Hematopoietic multipotent progenitor cell treated with erythropoietin and hydrocortisone succinate and interleukin-3 and kit ligand, for 8 days (in vitro differentiated cells): ENCODE measurements around the gene PPME1.

Experiments used
- DNase-seq: peaks from one replicate; pipeline ENCODE4 v3.0.0-alpha.2; 2015

PPME1 gene

DNA sequence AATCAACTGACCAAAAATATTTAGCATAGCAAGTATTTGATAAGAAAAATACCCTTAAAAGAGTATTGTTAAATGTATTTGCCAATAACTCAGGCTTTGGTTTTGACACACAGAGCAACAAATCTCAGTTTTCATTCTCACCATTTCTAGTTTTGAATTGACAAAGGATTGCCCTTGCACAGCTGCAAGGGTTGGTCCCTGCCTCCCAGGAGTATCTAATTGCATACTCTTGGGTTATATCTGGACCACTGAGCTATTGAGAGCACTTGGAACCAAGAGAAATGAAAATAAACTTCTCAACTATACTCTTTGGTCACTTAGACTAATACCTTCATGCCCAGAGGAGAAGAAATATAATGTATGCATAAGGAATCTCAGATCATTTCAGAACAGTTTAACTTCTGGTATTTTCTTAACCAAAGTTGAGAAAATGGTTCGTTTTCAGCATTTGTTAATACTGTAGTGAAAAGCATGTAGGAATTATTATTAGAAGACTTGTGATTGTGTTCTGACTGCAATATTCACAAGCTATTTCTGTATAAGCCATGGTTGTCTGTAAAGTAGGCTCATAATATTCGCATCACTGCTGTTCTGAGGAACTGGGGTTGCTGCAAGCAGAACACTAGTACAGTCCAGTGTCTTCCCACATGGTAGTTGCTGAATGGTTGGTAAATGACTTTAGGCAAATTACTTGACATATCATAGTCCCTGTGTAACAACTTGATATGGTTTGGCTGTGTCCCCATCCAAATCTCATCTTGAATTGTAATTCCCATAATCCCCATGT is 8.2 kb upstream of the PPME1 start:
- no peak for DNase-seq

DNA sequence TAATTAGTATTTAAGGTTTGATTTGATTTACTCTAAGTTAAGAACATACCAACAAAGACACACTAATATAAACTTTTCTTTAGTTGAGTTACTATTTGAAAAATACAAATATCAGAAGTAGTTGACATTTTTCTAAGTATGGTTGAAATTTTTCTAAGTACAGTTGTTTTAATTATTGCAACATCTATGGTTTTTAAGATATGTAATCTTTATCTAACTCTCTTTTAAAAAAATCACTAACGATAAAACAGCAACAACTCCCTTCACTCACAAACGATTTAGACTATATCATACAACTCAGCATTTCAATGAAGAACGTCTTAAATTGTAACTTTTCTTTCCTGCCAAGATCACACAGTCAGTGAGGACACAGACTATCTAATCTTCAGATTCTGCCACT is 2.3 kb upstream of the PPME1 start:
- DNase-seq = no peak

DNA sequence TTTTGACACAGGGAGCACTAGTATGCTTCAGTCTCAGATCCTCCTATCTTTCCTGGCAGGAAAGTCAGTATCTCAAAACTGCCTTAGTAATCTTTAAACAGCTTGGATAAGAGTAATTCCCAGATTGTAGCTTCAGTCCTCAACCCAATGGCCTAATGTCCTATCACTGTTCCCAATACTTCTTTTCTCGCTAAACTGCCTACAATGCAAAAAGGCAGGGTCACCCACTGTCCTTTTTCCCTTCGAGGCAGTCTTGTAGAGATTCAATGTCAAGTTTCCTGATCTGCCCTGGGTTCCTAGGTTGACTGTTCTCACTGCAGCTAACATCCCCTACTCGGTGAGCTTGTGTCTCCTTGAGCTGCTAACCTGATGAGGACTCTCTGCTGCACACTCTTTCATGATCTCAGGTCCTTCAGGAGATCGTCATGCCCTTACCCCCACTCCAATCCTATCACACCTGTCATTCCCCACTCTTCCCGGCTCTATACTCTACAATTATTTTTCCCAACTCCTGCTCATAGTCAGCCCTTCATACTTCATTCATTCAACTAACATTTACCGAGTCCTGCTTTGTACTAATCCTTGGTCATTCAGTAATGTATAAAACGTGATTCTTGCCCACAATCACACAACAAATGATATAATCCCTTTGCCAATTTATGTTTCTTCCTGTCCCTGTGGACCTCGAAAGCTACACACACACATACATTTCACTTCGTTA is 1.2 kb upstream of the PPME1 start:
- no peak for DNase-seq

DNA sequence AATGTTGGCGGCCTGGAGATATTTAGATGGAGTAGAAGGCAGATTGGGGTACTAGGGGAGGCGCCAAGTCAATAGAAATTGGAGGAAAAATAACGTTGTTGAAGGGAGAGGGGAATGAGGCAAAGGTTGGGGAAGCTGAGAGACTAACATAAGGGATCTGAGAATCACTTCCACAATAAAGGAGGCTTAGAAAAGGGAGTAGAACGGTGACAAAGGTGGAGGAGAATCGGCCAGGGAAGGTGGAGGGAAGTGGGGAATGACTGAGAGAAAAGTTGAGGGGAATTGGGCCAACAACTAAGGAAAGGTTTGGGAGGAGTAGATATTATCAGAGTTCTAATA is 510 bp downstream of the PPME1 start:
- DNase-seq = no peak

DNA sequence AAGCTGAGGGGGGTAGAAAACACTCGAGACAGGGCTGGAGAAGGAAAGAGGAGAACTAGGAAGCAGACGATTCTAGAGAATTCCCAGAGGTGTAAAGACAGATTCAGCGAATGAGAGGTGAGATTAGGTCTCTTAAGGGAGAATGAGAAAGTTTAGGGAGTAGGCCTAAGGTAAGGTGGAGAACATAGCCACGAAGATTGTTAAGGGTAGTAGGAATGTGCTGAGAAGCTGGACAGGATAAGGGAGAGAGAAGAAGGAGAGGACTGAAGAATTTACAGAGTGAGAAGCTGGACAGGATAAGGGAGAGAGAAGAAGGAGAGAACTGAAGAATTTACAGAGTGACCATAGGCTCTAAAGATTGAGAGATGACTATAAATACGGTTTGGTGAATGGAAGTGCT is 908 bp downstream of the PPME1 start:
- DNase-seq = no peak

DNA sequence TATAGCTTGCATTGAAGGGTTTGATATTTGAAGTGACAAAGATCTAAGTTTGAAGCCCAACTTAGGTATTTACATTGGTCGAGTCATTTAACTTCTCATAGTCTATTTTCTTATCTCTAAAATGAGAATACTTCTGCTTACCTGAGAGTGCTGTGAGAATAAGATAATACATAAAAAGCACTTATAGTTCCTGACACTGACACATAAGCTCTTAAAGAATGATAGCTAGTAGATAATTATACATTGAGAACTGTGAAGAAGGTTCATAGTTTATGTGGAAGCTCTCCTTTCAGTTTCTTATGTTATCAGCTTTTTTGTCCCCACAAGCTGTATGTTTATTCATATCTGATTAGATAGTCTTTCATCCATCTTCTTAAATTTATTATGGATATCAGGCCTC is 4.8 kb downstream of the PPME1 start:
- peak; percentile 55 for DNase-seq

DNA sequence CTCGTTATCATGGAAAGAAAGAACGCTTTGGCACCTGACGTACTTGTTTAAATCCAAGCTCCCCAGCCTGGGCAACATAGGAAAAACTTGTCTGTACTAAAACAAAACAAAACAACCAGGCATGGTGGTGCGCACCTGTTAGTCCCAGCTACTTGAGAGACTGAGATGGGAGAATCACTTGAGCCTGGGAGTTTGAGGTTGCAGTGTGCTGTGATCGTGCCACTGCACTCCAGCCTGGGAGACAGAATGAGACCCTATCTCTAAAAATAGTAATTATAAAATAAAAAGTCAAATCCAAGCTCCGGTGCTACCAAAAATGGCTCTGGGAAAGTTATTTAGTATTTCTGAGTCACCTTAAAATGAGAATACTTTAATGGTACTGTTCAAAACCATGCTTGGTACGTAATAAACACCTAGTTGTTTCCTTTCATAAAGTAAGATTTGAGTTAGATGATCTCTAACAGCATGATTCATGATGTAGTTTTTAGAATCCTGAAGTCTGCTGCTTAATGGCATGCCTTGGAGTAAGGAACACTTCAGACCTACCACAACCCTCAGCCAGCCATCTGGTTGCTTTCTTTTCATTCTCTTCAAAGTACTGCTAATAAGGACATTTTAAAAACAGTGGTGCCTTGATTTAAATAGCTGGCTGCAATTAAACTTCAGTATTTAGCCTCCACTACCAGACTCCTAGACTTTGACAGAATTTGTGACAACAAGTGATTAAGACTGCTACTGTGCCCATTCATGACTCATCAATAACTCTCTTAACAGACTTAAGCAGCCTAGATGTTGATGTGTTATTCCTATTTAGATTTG is 8.4 kb downstream of the PPME1 start:
- peak; percentile 56 for DNase-seq

DNA sequence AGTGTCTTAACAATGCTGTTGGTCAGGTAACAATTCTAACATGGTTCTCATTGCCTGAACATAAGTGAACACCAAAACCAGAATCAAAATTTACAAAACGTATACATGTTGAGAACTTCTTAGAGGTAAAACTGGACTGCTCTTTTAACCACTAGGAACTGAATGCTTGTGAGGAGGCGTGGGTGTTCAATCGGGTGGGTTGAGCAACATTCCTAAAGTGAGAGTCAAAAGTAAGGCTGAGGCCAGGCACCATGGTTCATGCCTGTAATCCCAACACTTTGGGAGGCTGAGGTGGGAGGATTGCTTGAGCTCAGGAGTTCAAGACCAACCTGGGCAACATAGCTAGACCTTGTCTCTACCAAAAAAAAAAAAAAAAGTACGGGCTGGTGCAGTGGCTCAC is 11.5 kb downstream of the PPME1 start:
- DNase-seq = no peak

DNA sequence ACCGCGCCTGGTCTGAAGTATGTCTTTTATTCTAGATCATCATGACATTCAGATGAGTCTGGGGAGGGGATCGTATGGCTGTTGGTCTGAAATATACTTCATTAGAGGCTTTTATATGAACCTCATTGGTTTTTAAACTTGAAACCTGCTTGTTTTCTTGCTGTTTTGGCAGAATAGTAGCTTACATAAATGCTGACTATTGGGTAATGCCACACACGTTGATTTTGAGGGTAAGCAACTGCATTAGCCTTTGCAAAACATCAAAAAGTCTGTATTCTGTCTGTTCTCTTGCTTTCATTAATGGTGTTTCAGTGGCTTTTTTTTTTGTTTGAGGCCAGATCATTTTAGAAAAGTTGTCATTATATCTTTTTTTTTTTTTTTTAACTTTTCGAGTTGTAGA is 14.2 kb downstream of the PPME1 start:
- no peak for DNase-seq

DNA sequence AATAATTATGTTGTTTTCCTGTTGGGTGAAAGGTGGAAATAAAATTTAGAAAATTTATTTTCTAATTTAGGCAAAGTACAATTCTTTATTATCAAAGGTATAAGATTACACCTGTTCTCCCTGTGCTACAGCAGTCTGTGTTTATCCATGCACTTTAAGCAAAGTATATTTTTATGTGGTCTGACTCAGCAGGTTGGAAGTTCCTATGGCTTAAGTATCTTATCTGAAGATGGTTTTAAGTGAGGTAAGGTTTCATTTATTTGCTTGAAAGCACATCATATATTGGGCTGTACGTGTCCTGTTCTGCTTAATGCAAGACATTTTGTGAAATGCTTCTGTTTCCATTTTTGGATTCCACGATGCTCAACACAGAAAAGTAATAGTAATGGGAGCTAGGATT is 14.6 kb downstream of the PPME1 start:
- no peak for DNase-seq

DNA sequence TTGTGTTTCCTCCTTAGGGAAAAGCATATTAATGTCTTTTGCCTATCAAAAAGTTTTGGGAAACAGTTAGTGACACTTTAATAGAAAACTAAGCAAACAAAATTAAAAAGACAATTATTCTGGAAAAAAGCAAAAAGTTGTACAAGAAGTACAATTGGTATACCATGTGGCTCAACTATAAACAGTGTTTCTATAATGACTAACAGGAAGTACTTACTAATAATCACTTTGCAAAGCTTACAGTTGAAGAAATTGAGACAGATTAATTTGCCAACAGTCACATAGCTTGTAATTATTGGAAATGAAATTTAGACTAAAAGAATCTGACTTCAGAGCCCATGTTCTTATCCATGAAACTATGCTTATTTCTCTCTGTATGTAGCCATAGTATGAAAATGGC is 24.7 kb downstream of the PPME1 start:
- DNase-seq = no peak

DNA sequence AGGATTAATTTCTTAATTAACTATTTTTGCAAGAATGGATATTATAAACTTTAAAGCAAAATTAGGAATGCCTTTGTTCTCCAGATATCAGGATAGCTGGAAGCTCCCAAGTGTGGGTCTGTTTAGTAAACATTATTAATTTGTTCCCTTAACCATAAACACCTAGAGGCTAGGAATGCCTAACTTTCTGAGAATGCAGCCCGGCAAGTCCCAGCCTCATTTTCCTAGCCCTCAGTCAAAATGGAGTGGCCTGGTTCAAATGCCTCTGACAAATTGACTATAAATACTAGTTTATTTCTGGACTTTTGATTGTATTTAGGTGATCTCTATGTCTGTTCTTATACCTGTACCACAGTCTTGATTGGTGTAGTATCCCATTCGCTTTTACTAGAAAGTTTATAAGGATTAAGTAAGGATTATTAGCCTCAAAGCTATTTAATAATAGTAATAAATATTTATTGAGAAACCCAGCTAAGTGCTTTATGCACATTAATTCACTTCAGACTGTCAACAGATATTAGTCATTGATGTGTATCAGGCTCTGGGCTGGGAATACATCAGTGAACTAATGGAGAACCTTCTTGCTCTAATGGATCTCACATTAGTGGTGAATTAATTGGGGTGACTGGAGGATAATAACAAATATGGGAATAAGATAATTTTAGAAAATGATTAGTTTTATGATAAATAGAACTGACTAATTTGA is 25.8 kb downstream of the PPME1 start:
- no peak for DNase-seq

DNA sequence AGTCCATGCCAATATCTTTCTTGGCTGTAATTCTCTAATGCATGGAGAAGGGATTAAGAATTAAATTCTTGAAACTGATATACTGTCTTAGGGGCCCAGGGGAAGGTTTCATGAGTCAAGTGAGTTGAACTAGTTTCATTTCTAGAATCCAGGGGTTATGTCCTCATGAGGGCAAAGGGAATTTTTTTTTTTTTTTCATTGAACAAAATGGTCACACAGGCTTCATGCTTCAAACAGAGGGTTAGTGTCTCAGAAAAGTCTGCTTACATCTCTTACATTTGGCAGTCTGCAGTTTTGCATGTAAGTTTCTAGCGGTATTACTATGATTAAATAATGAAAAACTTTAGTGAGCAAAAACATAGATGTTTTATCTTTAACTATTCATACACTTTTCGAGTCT is 32.9 kb downstream of the PPME1 start:
- no peak for DNase-seq

DNA sequence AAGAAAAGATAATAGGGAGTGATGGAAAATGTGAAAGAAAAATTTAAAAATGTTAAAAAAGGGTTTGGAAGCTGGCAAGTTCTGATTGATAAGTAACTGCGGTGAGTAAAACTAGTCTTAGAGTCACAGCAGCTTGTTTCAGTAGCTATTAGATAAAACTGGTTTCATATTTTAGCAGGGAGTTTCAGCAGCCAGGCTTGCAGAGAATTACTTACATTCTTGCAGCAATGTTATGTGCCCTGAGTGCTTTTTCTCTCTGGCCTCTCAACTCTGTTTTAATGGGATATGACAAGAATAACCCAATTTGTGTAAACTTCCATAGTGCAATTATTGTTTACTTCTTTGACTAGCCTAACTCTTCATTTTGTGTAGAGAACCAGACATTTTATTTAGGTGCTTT is 33.6 kb downstream of the PPME1 start:
- DNase-seq = peak; percentile 51

DNA sequence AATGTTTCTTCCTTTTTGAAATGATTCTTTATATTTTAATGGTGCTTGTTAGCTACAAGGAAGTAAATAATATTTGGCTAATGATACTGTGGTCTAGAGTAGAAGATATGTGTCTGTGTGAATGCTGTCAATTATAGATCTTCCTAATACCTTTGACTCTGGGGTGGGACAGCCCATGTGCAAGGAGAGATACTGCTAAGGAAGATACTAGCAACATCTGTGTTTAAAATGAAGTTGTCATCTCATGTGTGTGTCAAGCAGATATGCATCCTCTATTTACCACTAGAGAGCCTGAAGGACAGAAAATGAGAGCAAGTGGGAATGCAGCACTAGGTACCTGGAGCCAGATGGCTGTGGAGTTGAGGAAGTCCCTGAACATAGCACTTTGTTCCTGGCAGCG is 34.1 kb downstream of the PPME1 start:
- peak; percentile 91 for DNase-seq

DNA sequence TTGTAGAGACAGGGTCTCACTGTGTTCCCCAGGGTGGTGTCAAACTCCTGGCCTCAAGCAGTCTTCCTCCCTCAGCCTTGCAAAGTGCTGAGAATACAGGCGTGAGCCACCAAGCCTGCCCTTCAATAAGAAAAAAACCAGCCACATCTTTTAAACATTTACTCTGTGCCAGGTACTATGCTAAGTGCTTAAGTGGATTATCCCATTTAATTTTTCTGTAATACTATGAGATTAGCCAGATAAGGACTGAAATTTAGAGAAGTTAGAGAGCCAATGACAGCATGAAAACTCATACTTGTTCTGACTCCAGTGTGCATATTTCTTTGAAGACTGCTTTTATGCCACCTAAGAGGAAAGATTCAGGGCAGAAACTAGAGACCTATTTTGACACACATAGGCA is 35.7 kb downstream of the PPME1 start:
- DNase-seq = no peak

DNA sequence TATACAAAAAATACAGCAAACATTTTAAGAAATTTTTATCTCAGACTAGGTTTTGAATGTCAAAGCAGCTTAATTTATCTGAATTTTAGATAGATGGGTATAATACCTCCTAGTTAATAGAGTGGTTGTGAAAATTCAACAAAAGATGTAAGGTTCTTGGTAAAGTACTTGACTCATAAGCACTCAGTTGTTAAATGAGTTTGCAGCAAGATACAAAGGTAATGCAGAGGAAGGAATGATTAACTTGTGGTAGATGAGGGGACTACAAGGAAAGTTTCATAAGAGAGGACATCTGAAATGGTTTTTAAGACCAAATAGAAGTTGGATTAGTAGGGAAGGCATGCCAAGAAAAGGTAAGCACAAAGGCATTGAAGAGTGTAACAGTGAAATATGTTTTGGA is 37.4 kb downstream of the PPME1 start:
- DNase-seq = no peak

DNA sequence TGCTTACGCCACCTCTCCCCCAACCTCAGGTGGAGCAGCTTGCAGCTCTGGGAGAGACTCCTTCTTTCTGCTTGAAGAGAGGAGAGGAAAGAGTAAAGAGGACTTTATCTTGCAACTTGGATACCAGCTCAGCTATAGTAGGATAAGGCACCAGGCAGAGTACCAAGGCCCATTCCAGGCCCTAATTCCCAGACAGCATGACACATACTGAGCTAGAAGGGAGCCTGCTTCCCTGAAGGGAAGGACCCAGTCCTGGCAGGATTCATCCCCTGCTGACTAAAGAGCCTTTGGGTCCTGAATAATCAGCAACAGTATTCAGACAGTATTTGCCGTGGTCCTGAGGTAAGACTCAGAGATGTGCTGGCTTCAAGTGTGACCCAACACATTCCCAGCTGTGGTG is 41.4 kb downstream of the PPME1 start:
- no peak for DNase-seq

DNA sequence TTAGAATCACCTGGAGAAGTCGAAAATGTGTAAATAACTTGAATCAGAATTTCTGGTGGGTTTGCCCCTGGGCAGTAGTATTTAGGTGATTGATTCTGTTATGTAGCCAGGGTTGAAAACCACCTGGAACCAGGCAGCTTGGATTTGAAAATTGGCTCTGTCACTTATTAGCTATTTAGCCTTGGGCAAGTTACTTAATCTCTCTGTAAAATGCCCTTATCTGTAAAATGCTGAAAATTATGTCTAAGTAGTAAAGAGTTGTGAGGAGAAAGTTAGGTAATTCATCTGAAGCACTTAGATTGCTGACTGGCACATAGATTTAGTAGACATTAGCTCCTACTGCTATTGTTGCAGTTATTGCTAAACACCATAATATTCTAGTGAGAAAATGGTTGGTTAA is 49.3 kb downstream of the PPME1 start:
- no peak for DNase-seq

DNA sequence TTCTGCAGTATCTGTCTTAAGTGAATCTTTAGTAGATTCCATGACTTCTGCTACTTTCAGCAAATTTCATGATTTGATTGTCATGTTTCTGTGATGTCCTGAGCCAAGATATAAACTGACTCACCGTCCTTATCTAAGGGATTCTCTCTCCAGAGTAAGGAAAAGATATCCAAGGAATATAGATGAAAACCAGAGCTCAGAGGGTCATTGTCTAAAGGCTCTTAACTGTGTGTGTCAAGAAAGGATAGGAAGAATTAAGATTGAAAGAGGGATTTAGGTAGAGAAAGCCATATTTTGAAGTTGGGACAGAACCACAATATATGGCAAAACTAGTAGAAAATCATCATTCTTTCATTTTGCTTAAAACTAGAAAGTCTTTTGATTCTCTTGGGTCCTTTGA is 50.7 kb downstream of the PPME1 start:
- no peak for DNase-seq

DNA sequence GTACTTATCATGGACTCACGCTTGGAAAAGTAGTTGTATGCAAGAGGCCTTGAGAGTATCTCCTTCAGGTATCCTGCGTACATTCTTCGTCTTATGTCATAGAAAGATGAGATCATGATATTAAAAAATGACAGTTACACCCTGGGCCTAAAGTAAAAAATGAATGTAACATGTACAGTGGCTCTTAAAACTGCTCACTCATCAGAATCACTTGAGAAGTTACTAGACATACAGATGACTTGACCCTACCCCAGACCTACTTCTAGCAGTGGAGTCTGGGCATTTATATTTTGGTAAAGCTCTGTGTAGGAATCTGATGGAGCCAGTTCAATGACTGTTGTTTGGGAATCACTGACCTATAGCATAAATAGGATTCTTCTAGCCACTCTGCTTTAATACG is 54.5 kb downstream of the PPME1 start:
- no peak for DNase-seq

DNA sequence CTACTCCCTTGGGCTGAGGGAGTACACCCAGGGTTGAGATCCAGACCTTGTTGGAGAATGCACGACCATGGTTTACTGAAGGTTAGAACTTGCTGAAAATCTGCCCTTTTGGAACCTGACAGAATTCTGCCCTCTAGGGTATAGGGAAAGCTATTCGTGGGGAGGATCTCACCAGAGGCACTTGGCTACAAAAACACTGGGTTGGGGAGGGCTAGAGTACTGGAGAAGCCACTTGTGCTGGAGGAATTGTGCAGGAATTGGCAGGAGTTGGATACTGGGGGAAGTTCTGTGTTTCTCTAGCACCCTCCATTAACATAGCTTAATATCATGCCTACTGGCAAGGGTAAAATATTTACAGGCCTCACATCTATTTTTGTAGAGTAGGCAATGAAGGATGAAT is 55.8 kb downstream of the PPME1 start:
- peak; percentile 36 for DNase-seq

DNA sequence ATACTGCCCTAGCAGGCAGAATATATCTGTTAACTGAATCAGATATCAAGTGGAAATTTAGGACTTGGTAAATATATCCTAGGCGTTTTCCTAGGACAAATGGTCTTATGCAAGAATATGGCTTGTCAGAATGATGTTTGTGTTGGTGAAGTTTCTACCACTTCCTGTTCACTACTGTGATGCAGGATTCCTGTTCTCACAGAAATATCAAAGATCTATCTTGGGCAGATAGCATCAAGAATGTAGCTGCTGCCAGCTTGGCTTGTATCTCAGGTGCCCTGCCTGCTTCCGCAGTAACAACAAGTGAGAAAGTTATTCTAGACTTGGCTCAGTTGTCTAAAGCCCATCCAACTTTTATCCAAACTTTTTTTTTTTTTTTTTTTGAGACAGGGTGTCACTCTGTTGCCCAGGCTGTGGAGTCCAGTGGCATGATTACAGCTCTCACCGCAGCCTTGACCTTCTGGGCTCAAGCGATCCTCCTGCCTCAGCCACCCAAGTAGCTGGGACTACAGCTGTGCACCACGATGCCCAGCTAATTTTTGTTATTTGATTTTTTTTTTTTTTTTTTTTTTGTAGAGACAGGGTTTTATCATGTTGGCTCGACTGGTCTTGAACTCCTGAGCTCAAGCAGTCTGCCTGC is 61.3 kb downstream of the PPME1 start:
- DNase-seq = no peak
